ENCODE data around the gene E4F1.
A peak's percentile ranks its signal among the peaks of the same experiment; 100 is the strongest.

The E4F1 gene

DNA sequence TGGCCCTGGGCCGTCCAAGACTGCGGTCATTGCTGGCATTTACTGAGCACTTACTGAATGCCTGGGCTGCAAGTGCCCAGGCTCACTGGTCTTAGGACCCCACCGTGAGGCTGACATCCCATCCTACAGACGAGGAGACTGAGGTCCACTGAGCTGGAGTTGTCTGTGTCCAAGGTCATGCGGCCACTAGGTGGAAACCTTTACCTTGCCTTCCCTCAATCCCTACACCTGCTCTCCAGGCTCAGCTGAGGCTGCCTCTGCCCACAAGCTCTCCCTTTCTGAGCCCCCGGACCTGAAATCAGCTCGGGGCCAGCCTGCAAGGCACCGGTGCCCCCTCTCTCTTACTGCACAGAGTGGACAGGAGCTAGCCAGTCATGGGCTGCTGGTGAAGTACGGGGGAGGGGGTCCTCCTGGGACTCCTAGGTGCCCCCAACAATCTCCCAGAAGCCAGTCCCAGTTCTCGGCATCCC is 28.5 kb upstream of the E4F1 start:
- Histone ChIP-seq H3K4me3 (no peak overlapping the region), H3K27me3 (peaks cover 2 to 64% of the 10 kb centered on the region in 2 donors), H3K9me3 (no peaks in the 10 kb centered on the region), H3K4me1 (peaks cover 0 to 21% (median 16%) of the 10 kb centered on the region in 4 donors), H3K36me3 (no peaks in the 10 kb centered on the region), H3K27ac (no peak overlapping the region)
- TF ChIP-seq, protein P1, sequence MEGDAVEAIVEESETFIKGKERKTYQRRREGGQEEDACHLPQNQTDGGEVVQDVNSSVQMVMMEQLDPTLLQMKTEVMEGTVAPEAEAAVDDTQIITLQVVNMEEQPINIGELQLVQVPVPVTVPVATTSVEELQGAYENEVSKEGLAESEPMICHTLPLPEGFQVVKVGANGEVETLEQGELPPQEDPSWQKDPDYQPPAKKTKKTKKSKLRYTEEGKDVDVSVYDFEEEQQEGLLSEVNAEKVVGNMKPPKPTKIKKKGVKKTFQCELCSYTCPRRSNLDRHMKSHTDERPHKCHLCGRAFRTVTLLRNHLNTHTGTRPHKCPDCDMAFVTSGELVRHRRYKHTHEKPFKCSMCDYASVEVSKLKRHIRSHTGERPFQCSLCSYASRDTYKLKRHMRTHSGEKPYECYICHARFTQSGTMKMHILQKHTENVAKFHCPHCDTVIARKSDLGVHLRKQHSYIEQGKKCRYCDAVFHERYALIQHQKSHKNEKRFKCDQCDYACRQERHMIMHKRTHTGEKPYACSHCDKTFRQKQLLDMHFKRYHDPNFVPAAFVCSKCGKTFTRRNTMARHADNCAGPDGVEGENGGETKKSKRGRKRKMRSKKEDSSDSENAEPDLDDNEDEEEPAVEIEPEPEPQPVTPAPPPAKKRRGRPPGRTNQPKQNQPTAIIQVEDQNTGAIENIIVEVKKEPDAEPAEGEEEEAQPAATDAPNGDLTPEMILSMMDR (IDR thresholded peaks at IDR 0.05) = peak in 1 of 2 experiments; percentile 25
- intact Hi-C loops (cut with DNase I; ENCODE audit: low total_unique reads) = no loop called here
- no peak for DNase-seq

GRCh38 chr16:2195322-2196161 is 27.8 kb upstream of the E4F1 start:
- H3K27ac ChIP-seq = no peak overlapping the region
- no peaks in the 10 kb centered on the region for H3K9me3 ChIP-seq
- no peaks in the 10 kb centered on the region for H3K36me3 ChIP-seq
- H3K4me3 ChIP-seq = peak overlapping the region; percentile 33 to 50
- peaks cover 2 to 64% of the 10 kb centered on the region in 2 donors for H3K27me3 ChIP-seq
- TF ChIP-seq, protein P1 (IDR thresholded peaks at IDR 0.05) = no peak
- intact Hi-C loops (cut with DNase I; ENCODE audit: low total_unique reads) = no loop called here
- peaks cover 0 to 21% (median 16%) of the 10 kb centered on the region in 4 donors for H3K4me1 ChIP-seq
- DNase-seq = no peak

- H3K27ac ChIP-seq = no peak within 1 kb of the TSS
- no peak for DNase-seq
- peaks cover 2 to 64% of the 10 kb centered on the region in 2 donors for H3K27me3 ChIP-seq
Measured at GRCh38 chr16:2196162-2196980, 27.0 kb upstream of the E4F1 start, which contains the start of gene CASKIN1. Gene CASKIN1 (minus strand): TSS chr16:2196605. CDS start chr16:2196432, 173 bp downstream.

DNA sequence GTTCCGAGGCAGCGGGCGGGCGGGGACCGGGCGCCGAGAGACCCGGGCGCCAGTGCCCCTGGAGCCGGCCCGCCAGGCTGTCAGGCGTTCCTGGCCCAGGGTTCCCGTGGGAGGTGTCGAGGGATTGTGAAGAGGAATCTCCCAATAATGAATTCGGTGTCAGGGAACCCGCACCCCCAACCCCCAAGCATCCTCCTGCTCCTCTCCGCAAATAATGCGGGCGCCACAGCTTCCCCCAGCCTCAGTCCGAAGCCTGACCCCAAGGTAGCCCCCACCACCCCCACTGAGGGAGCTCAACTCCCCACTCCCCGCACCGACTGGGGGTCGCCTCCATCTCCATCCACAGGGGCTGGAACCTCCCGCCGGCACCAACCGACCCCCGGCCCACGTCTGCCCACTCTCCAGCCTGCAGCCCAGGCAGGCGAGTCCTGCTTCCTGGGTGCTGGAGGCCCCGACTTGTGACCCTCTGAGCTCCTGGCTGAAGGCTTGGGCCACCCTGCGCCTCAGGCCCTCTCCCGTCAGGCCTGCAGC is 26.3 kb upstream of the E4F1 start:
- peaks cover 2 to 64% of the 10 kb centered on the region in 2 donors for H3K27me3 ChIP-seq
- no peak for DNase-seq
- H3K27ac ChIP-seq = no peak overlapping the region
- no peaks in the 10 kb centered on the region for H3K9me3 ChIP-seq
- H3K4me3 ChIP-seq = peak overlapping the region; percentile 32 to 33
- H3K4me1 ChIP-seq = peaks cover 0 to 21% (median 16%) of the 10 kb centered on the region in 4 donors
- intact Hi-C loops (cut with DNase I; ENCODE audit: low total_unique reads) = no loop called here
- no peaks in the 10 kb centered on the region for H3K36me3 ChIP-seq
- TF ChIP-seq, protein P1 (IDR thresholded peaks at IDR 0.05) = no peak

More at GRCh38 chr16:2196162-2196980, 27.0 kb upstream of the E4F1 start, which contains the start of gene CASKIN1:
- Histone ChIP-seq H3K4me1 (peaks cover 0 to 21% (median 16%) of the 10 kb centered on the region in 4 donors), H3K4me3 (peak within 1 kb of the TSS; percentile 33 to 50), H3K9me3 (no peaks in the 10 kb centered on the region), H3K36me3 (no peaks in the 10 kb centered on the region)
- TF ChIP-seq, protein P1 (IDR thresholded peaks at IDR 0.05) = no peak
- intact Hi-C loops (cut with DNase I; ENCODE audit: low total_unique reads) = no loop called here

DNA sequence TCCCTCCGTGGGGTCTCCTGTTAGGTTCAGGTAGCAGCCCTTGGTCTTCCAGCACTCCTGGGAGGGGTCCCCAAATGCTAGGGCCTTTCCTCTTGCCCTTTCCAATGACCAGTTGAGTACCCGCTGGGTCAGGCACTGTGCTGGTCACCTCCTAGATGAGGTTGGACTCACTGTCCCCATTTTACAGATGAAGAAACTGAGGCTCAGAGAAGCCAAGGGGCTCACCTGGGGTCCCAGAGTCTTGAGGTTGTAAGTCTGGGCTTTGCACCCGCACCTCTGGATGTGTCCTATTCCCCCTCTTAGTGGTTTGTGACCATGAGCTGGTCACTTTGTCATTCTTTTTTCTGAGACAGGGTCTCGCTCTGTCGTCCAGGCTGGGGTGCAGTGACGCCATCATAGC is 25.6 kb upstream of the E4F1 start:
- peaks cover 0 to 21% (median 16%) of the 10 kb centered on the region in 4 donors for H3K4me1 ChIP-seq
- H3K4me3 ChIP-seq = no peak overlapping the region
- peaks cover 2 to 60% of the 10 kb centered on the region in 2 donors for H3K27me3 ChIP-seq
- no peaks in the 10 kb centered on the region for H3K36me3 ChIP-seq
- intact Hi-C loops (cut with DNase I; ENCODE audit: low total_unique reads) = no loop called here
- no peak overlapping the region for H3K27ac ChIP-seq
- no peak for DNase-seq
- H3K9me3 ChIP-seq = no peaks in the 10 kb centered on the region
- TF ChIP-seq, protein P1 (IDR thresholded peaks at IDR 0.05) = no peak

Measured in tibial artery (tissue), 4 donors.